ENCODE results near the gene HOXB1.

HOXB1 gene

GRCh38 chr17:48567209-48567608 lies 36.4 kb upstream of the HOXB1 start:
- no peak for DNase-seq

DNA sequence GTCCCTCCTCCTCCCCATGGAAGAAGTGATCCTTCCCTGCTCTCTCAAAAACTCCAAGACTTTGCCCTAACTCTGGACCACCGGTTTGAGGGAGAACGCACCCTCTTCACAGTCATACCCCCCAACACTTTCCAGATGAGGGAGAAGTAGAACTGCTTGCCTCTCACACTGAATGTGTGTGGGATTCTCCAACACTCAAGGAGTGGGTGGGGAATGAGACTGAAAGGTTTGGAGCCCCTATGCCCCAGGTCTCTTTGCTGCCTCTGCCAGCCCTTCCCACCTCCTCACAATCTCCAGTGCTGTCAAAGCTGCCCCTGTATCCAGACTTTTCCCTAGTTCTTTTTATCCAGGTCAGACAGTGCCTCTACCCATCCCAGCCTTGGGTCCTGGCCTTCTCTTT lies 35.9 kb upstream of the HOXB1 start:
- no peak for DNase-seq

DNA sequence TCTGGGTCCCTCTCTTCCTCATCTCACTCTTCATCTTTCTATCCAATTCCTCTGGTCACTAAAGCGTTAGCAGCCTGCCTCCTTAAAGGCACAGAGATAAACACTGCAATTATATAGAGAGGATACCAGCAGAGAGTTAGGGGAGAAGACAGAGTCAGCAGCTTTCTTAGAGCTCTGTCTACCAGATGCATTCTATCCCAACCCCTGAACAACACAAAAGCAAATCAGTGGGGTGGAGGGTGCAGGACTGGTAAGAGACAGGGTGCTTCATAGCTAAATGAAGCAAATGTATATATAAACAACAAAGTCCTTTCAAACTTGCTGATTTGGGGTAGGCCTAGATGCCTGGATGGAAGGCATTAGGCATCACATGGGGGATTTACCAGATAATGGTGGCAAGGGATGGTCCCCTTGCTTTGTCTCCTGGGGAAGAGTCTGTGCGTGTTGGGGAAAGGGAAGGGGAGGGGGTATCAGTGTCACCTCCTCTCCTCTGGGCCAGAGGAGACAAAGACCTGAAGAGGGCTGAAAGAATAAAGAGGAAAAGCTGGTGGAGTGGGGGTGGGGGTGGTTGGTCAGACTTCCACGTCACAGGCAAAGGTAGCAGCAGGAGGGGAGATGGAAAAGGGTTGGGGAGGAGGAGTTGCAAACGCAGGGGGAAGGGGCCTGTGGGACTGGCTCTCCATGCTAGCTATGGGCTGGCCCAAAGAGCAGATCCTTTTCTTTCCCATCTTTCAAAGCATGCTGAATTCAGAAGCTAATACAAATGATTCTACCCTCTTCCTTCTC lies 35.3 kb upstream of the HOXB1 start:
- no peak for DNase-seq

DNA sequence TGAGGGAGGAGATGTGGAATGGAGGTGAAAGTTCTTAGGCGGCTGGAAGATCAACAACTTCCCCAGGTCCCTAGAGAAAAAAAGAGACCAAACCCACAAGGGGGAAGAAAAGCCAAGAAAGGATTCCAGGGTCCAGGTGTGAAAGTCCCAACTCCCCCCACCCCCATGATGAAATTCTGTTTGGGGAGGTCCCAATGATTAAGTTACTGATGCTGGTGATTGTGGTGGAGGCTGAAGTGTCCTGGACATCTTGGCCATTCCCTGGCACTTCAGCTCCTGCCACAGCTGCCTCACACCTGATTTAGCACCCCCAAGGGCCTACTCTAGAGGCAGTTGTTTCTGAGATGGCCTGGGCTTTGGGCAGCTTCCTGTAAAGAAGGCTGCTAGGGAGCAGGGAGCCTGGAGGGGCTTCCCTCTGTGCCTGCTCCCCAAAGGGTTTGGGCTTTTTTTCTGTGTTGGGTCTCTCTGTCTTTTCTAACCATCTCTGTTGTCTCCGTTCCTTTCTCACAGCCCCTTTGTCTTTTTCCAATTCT lies 34.3 kb upstream of the HOXB1 start:
- DNase-seq = no peak

DNA sequence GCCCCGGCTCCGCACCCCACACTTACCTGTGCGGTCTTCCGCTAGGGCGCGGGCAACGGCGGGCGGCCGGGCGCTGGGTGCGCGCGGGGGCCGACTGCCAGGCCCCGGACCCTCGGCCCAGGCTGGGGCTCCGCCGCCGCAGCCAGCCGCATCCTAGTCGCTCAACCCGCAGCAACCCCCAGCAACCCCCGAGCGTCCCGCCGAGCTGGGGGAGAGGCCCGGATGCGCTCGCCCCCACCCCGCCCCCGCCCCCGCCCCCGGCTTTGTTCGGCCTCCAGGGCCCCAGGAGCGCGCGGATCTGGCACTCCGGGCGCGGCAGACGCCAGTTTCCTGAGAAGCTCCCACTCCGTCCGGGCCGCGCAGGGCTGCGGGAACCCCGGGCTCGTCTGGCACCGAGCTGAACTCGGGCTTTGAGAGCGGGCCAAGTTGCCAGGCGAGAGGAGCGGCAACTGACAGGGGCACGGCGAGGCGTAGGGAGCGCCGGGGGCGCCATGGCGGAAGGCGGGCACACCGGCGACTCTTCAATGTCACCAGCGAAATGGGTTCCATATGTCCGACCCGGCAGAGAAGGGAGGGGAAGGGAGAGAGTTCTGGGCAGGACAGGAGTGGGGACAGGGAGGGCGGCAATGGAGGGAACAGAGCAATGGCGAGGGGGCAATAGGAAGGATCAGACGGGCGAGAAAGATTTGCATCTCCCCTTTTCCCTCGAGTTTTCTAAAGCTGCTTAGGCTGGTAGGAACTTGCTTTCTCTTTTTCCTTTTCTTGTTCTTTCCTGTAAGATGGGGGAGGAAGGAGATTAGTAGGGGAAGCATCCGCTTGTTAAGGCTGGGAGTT lies 33.6 kb upstream of the HOXB1 start:
- no peak for DNase-seq

DNA sequence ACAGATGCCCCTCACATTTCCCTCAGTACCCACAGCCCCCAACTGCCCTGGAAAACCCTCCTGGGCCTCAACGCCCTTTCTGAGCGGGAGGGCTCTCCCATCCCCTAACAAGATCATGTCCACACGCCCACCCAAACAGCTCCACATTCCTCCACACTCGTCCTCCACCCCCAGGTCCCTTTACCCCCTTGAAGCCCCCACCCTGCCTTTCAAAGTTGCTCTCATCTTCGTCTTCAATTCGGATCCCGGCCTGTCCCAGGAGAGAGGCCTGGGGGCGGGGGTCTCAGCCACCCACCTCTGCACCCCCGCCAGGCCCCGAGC lies 33.0 kb upstream of the HOXB1 start:
- DNase-seq = no peak

GRCh38 chr17:48563385-48563838 lies 32.6 kb upstream of the HOXB1 start:
- DNase-seq = no peak

GRCh38 chr17:48562934-48563333 lies 32.1 kb upstream of the HOXB1 start:
- no peak for DNase-seq

DNA sequence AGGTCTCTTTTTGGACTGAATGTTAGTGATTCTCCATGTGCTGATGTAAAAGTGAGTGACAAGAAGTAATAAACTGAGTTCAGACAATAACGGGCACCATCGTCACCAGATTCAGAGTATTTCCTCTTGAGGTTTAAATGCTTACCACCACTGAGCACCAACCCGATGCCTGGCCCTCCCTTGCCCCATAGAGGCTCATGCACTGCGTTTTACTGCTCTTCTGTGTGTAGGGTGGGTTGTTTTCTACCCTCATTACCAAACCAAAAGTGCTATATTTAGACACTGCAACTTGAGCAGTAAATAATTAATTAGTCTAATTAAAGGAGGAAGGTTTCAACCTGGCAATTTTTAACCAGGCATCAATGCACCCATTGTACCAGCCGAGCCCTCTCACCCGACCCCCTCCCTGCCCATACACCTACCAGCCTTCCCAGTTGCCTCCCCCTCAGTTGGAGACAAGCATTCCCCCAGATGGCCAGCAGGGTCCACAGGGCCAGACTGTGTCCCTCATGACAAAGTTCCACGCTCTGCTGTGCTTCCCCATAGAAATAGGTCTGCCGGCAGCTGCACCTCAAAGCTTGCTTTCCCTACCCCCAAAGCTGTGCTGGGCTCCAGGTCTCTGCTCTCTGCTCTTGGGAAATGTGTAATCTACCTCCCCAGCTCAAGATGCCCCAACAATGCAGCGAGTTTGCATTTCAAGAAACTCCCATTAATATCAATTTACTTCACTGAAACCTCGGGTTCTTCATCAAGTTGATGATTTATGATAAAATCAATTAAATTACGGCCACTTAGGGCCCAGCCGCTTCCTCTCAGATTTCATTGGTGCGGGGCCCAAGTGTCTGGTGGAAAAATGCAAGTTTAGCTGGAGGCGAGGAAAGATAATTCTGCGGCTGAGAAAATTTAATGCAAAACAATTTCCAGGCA lies 31.3 kb upstream of the HOXB1 start:
- no peak for DNase-seq

DNA sequence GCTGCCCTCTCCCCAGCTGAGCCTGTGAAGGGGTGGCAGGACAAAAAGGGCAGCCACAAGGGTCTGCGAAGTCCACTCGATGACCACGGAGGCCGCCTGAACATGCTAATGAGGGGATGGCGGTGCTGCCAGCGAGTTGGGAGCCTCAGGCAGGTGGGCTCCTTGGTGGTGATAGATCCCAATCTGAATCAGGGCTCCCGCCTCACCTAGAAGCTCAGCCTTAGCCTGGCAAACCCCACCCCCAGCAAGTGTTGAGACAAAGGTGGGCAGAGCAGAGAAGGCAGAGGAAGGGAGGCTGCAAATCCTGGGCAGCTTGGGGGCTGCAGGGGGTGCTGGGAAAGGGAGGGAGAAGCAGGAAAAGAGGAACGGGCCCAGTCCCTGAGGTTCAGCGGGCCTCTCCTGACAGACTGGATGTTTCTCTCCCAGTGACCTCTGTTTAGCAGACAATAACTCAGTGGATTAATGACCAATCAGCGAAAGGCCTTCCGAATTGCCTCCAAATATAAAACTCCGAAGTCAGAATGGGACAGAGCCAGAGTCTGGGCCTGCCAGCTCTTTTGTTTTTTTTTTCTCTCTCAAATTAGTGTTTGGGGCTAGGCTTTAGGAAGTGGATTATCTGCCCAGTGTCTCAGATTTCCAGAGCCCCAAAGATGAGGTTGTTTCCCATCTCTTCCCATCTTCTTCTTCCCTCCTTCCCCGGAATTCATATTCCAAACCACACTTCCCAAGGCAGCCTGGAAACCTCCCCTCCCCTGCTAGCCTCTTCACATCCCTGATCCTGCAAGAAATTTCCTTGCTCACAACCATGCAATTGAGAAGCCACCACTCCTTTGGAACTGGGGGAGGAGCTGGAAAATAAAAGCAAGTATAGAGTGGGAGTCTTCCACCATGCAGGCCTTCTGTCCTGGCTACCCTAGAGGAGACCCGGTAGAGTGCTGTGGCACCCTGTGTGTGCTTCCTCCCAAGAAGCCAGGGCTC lies 29.3 kb upstream of the HOXB1 start:
- DNase-seq = no peak

- DNase-seq = no peak
Measured at GRCh38 chr17:48559122-48559839, 28.5 kb upstream of the HOXB1 start.

GRCh38 chr17:48558831-48559121 lies 28.0 kb upstream of the HOXB1 start:
- DNase-seq = no peak

DNA sequence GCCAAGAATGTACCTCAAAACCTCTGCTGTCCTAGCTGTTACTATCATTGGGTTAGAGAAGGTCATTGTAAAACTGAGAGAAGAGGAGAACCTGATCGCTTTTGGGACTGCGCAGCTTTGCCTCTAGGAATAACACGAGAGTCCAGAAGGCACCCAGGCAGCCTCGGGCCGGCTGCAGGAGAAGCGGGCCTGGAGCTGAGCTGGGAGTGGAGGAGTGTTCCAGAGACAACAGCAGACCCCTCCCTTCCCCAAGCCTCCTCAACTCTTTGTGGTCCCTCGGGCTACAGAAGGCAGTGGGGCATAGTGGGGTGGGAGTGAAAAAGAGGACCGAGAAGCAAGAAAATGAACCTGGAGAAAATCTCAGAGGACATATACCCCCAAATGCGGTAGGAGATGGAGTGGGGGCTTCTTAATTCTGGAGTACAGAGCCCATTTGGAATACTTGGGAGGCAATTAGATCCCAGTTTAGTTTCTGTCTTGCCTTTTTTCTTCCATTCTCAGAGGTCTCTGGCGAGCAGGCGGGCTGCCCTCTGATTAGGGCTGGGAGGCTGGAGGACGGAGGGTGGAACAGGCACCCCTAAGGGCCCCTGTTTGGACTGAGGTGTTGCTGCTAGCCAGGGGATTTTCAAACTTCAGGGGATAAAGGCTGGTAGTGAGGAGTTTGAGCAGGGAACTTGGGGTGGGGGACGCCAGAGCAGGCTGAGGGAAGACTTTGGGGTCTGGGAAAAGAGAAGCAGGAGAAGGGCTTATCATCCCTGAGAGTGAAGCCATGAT lies 27.4 kb upstream of the HOXB1 start:
- no peak for DNase-seq

- DNase-seq = no peak
Measured at GRCh38 chr17:48556576-48557401, 26.0 kb upstream of the HOXB1 start.

DNA sequence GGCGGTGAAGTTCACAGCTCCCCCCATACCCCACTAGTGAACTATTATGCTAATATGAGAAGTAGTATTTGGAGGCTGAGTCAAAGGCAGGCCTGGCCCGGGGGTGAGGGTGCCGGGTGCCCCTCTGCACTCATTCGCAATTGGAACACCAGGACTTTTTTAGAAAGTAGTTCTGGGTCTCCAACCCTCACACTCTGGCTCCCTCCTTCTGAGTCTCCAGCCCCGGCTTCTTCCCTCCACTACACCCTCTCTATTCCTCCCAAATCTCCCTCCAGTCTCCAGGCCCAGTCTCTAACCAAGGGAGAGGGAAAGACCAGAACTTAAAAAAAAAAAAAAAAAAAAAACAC lies 25.4 kb upstream of the HOXB1 start:
- DNase-seq = no peak

DNA sequence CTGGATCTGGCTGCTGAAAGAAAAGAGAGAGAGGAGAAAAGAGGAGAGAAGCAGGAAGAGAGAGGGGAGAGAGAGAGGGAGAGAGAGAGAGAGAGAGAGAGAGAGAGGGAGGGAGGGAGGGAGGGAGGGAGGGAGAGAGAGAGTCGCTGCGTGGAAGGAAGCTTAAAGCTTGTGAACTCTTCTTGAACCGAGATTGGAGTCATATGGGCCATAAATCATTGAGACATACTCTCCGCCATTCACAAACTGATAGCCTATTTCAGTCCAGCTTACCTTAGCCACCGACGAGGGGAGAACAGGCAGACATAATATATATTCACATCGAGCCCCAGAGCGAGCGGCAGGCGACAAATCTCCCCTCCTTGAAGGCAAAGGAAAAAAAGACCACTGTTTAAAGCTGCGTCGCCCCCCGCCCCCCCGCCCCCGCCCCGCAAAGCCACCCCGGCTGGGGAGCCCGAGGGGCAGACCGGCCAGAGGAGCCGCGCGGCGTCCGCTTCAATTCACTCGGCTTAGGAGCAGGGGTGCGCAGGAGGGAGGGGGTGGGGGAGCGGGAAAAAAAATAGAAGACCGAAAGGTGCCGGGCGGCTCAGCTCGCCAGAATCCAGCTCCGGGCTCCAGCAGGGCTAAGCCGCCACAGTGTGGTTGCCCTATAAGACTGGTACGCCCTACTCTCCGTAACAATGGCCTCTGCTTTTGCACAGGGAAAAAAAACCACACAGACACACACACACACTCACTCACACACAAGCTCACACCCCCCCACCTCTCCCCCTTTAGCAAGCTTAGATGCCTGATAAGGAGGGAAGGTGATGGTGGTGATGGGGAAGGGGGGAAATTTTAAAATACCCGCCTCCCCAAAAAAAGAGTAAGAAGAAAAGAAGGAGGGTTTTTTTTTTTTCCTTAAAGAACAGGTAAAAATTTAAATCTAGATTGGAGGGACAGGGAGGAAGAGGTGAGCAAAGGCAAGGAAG lies 24.7 kb upstream of the HOXB1 start:
- peak; percentile 71 for DNase-seq

DNA sequence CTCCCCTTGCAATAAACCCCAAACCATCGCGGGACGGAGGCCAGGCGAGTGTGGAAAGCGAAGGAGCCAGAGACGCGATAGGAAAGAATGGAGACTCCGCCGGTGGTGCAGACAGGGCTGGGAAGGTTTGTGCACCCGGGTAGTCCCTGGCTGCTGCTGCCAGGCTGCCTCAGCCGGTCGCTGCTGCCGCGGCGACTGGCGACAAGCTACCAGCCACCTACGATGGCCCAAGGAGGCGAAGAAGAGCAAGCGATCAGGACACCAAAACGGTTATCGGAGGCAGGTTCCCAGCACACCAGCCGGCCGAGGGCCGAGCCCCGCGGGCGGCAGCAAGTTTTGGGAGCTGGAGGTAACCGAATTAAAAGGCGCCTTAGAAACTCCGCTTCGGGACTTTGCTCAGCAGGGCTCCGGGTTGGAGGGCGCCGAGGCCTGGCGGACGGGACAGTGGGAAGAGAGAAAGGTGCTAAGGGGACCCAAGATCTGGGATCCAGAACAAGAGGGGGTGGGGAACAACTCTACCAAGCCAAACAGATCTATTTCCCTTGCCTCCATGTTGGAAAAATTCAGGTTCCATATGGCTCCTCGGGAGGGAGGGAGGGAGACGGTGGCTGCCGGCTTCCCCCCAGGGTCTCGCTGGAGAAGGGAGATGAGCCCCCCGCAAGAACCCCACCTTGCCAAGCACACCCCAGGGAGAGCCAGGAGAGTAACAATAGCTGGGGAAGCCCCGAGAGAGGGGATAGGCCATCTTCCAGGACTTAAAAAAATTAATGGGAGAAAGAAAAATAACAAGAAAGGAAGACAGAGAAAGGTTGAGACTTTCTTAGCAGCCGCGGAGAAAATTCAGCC lies 23.8 kb upstream of the HOXB1 start:
- DNase-seq = no peak

All from NCI-H510A (cell line).